Tibial nerve (tissue), 4 donors: ENCODE results near the gene SHISA8.

Experiments used
- EP300 ChIP-seq, 2 donors: sonication (generic); formaldehyde crosslinking; IDR thresholded peaks; one replicate each; pipeline ENCODE4 v1.6.1; 2017; ENCODE audit warnings: antibody characterized with exemption in 2 of 2, mild to moderate bottlenecking in 1 of 2
- POLR2A ChIP-seq, 2 donors: fragments of 450-650 bp; IDR thresholded peaks; one replicate each; pipeline ENCODE4 v1.6.1; 2017; ENCODE audit warnings: antibody characterized with exemption in 2 of 2, mild to moderate bottlenecking in 2 of 2, moderate library complexity in 2 of 2
- TF ChIP-seq, protein P1 (sequence below), 5 experiments: fragments of 200-600 bp in 3 of 5; fragments of 450-650 bp in 2 of 5; sonication (generic) in 3 of 5; IDR thresholded peaks; one replicate each; pipeline ENCODE4 v1.5.1; 2016 to 2019; ENCODE audit warnings: antibody characterized with exemption in 5 of 5, mild to moderate bottlenecking in 3 of 5, moderate library complexity in 2 of 5

DNA sequence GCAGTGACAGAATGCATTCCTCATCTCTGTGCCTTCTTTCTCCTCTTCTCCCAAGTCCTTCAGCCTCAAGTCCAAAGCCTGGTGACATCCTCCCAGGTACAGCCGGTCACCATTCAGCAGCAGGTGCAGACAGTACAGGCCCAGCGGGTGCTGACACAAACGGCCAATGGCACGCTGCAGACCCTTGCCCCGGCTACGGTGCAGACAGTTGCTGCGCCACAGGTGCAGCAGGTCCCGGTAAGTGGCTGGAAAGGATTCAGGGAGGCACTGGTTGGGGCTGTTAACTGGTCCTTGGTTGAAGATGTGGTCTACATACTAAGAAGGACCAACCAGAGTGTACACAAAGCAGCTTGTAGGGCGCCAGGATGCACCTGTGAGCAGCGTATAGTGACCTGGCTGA, 46.3 kb downstream of the SHISA8 start:
- TF ChIP-seq POLR2A (IDR thresholded peaks at IDR 0.05) (no peak), EP300 (IDR thresholded peaks at IDR 0.05) (no peak)
- TF ChIP-seq, protein P1, sequence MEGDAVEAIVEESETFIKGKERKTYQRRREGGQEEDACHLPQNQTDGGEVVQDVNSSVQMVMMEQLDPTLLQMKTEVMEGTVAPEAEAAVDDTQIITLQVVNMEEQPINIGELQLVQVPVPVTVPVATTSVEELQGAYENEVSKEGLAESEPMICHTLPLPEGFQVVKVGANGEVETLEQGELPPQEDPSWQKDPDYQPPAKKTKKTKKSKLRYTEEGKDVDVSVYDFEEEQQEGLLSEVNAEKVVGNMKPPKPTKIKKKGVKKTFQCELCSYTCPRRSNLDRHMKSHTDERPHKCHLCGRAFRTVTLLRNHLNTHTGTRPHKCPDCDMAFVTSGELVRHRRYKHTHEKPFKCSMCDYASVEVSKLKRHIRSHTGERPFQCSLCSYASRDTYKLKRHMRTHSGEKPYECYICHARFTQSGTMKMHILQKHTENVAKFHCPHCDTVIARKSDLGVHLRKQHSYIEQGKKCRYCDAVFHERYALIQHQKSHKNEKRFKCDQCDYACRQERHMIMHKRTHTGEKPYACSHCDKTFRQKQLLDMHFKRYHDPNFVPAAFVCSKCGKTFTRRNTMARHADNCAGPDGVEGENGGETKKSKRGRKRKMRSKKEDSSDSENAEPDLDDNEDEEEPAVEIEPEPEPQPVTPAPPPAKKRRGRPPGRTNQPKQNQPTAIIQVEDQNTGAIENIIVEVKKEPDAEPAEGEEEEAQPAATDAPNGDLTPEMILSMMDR (IDR thresholded peaks at IDR 0.05): no peak
